C4-2B (cell line): ENCODE data around the gene STAT5B.
A peak's percentile ranks its signal among the peaks of the same experiment; 100 is the strongest.

Experiments used
- H3K27ac ChIP-seq: fragments of 450-650 bp; 2 replicates; pipeline ENCODE4 v1.5.1; 2017
- CTCF ChIP-seq: fragments of 450-650 bp; conservative IDR thresholded peaks from 2 replicates; pipeline ENCODE4 v1.5.1; 2017; ENCODE audit warnings: mild to moderate bottlenecking
- ZFX ChIP-seq: fragments of 450-650 bp; IDR thresholded peaks from 2 replicates; pipeline ENCODE4 v1.6.1; 2017

The STAT5B gene

DNA sequence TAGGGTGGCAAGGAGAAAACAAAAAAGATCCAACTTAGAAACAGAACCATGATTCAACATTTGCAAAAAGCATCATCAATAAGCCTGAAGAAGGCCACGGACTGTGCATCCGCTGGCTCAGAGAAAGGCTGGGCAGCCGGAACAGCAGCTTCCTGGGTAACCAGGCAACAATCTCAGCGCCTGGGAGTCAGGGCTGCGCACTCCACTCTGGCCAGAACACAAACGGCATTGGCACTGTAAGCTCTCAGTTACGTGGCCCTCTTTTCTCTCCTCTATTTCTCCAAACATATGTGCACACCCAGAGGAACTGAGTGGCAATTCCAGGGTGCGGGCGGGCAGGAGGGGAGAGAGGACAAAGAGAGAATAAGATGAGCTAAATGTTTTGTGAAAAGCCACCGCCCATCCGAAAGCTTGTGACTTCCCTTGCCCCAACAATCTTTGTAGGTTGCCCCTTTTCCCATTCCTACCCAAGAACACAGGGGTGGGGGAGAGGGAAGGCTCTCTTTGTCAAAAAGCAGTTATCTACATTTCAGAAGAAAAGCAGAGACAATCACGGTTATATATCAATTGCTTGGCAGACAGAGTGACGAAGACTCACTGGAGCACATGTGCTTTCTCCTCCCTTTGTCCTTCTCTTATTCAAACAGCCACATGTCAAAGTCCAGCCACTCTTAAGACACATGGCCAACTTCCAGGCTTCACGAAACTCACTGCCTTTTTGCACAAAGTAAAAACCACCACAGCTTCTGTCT is 75.3 kb downstream of the STAT5B start:
- TF ChIP-seq ZFX (no peak), CTCF (no peak)
- no peak overlapping the region for H3K27ac ChIP-seq

DNA sequence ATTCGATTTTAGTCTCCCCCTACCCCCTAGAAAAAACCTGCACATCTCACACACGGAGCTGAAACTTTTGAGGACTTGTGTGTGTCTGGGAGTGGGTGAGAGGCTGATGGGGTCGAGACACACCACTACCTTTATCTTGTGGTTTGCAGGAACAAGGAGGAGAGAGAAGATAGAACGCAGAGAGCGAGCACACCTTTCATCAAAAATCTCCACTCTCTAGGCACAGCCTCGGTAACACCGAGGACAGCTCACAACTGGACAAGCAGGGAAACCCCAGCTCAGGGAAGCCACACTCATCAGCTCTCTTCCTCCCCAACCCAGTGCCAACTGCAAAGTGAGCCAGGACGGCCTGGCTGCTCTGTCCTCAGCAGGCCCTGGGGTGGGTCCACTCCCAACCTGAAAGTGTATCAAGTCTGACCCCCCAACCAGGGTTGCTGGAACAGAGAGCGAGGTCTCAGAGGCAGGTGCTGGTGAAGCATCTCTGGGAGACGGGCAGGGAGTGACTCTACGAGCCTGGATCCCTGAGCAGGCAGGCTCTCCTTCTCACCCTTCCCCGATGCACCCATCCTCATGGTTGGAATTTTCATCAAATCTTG is 76.7 kb downstream of the STAT5B start:
- no peak for TF ChIP-seq ZFX
- no peak overlapping the region for H3K27ac ChIP-seq

DNA sequence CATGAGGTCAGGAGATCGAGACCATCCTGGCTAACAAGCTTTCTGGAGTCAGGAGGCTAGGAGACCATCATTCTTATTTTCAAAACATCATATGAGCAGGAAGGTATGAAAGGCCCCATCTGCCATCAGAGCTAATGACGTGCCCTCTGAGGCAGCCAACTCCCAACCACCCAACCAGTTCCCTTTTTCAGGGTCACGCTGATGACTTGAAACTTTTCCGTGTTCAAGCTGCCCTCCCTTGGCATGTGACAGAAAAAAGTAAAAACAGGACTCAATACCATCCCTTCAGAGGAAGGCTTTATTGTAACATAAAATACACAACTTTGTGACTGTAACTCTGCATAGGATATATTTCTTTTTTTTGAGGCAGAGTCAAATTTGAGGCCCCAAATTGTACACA is 77.3 kb downstream of the STAT5B start:
- H3K27ac ChIP-seq, result no peak overlapping the region
- TF ChIP-seq ZFX (no peak), CTCF (no peak)

- no peak overlapping the region for H3K27ac ChIP-seq
- TF ChIP-seq CTCF (no peak), ZFX (no peak)
These were observed 78.5 kb downstream of the STAT5B start for GRCh38 chr17:42197564-42198156.

DNA sequence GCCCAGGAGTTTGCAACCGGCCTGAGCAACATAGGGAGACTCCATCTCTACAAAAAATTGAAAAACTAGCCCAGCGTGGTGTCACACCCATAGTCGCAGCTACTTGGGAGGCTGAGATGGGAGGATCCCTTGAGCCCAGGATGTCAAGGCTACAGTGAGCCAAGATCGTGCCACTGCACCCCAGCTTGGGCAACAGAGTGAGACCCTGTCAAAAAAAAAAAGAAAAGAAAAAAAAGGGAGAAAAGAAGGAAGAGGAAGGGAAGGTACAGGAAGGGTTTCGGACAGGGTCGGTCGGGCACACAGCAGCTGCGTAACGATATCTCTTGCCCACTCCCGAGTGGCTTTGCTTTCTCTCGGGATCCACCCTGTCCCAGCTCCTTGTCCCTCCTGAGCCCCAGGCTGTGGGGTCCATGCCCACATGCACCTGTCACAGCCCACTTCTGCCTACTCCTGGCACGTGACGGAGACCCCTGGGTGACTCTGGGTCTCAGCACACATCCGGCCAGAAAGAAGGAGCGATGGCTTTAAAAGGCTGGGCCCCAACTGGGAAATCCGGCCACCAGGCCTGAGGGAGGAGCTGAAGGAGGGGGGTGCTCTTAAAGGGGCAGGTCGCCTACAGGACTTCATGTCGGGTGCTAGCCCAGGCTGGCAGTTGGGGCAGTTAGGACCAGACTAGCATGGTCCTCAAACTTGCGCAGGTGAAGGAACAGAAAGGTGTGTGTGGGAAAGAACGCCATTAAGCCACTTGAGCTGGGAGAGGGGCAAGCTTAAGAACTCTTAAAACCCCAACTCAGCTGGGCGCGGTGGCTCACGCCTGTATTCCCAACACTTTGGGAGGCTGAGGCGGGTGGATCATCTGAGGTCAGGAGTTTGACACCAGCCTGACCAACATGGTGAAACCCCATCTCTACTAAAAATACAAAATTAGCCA is 82.0 kb downstream of the STAT5B start, which contains the start of gene GHDC:
Gene GHDC (minus strand): TSS at position 526 of the 931 bp plus-strand sequence. CDS start 913 bp downstream, outside the sequence.
- H3K27ac ChIP-seq, result peak within 1 kb of the TSS; percentile 62
- no peak for TF ChIP-seq CTCF
- TF ChIP-seq ZFX, result no peak

DNA sequence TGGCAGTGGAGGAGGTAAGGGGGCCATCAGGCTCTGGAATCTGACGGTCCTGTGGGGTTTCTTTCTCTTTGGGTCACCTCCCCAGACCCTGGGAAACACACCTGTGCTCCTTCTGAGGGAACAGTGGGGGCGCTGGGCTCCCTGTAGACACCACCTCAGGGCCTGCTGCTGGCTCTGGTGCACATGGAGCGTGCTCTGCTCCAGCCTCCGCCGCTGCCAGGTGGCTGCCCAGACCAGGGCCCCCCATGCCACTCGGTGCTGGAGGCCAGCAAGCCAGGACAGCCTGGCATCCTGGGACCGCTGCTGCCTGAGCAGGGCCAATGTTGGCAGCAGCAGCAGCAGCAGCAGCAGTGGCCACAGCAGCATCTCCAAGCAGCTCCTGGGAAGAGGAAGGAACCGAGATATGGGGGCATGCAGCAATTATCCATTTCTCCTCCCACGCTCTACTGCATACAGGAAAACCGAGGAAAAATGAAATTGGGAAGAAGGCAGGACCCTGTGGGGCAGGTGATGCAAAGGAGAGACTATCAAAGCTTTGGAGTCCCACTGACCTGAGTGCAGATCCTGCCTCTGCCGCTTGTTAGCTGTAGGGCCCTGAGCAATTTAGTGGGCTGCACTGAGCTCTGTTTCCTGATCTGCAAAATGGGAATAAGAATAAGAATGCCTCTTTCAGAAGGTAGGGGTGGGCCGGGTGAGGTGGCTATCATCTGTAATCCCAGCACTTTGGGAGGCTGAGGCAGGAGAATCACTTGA is 82.8 kb downstream of the STAT5B start:
- peak overlapping the region; percentile 62 for H3K27ac ChIP-seq
- TF ChIP-seq ZFX, result no peak

- TF ChIP-seq CTCF (no peak), ZFX (no peak)
- H3K27ac ChIP-seq, result no peak overlapping the region
These were observed 83.7 kb downstream of the STAT5B start for GRCh38 chr17:42192189-42193126.
